Fibroblast of the aortic adventitia (primary cell): ENCODE measurements around the gene ZNF521. TPM values are rescaled to one million over a fixed set of nuclear protein-coding genes. Genes with fewer than 3 reads are reported as not detected.
A peak's percentile ranks its signal among the peaks of the same experiment; 100 is the strongest.

ENCODE experiments used
- DNase-seq: peaks from one replicate; pipeline ENCODE4 v3.0.0-alpha.2; 2010; ENCODE audit warnings: low read depth
- H3K4me3 ChIP-seq: 2 replicates; pipeline ENCODE4 v1.5.1; 2011; ENCODE audit warnings: low read depth, mild to moderate bottlenecking, control low read depth, low read length, moderate library complexity
- CTCF ChIP-seq: IDR thresholded peaks from 2 replicates; pipeline ENCODE4 v1.5.1; 2011; ENCODE audit warnings: mild to moderate bottlenecking, low read length, control low read depth, inconsistent platforms; ENCODE audit not compliant: insufficient read depth
- total RNA-seq: library from RNA; depleted of rRNA; stranded (reverse); fragments of >200 nt; gene quantifications from 2 replicates; pipeline ENCODE4 v1.2.3, GENCODE V29; 2012; ENCODE audit warnings: low replicate concordance

Gene ZNF521
- total RNA-seq, 1 donor = 35.7 TPM

GRCh38 chr18:25326361-25326952, 25.5 kb downstream of the ZNF521 start:
- H3K4me3 ChIP-seq = no peak overlapping the region
- DNase-seq = peak; percentile 72
- no peak for TF ChIP-seq CTCF

- H3K4me3 ChIP-seq = no peak overlapping the region
- no peak for TF ChIP-seq CTCF
- DNase-seq = no peak
These were observed 29.2 kb downstream of the ZNF521 start for GRCh38 chr18:25322806-25323205.

GRCh38 chr18:25316381-25317018, 35.5 kb downstream of the ZNF521 start:
- no peak for TF ChIP-seq CTCF
- no peak overlapping the region for H3K4me3 ChIP-seq
- no peak for DNase-seq

GRCh38 chr18:25314838-25315190, 37.2 kb downstream of the ZNF521 start:
- no peak for DNase-seq
- TF ChIP-seq CTCF = no peak
- H3K4me3 ChIP-seq = no peak overlapping the region

GRCh38 chr18:25314151-25314837, 37.7 kb downstream of the ZNF521 start:
- no peak overlapping the region for H3K4me3 ChIP-seq
- DNase-seq = no peak
- TF ChIP-seq CTCF = no peak

- no peak for DNase-seq
- H3K4me3 ChIP-seq = no peak overlapping the region
- TF ChIP-seq CTCF = no peak
These were observed 38.7 kb downstream of the ZNF521 start for GRCh38 chr18:25313268-25313667.
